Measurements from ENCODE around the gene PLAGL2.
A peak's percentile ranks its signal among the peaks of the same experiment; 100 is the strongest.
"Not testable (repeated sequence)": the region's sequence is repeated elsewhere in the genome, so short reads cannot be mapped to it uniquely, and the experiment has no call there.

Gene PLAGL2, protein sequence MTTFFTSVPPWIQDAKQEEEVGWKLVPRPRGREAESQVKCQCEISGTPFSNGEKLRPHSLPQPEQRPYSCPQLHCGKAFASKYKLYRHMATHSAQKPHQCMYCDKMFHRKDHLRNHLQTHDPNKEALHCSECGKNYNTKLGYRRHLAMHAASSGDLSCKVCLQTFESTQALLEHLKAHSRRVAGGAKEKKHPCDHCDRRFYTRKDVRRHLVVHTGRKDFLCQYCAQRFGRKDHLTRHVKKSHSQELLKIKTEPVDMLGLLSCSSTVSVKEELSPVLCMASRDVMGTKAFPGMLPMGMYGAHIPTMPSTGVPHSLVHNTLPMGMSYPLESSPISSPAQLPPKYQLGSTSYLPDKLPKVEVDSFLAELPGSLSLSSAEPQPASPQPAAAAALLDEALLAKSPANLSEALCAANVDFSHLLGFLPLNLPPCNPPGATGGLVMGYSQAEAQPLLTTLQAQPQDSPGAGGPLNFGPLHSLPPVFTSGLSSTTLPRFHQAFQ

DNA sequence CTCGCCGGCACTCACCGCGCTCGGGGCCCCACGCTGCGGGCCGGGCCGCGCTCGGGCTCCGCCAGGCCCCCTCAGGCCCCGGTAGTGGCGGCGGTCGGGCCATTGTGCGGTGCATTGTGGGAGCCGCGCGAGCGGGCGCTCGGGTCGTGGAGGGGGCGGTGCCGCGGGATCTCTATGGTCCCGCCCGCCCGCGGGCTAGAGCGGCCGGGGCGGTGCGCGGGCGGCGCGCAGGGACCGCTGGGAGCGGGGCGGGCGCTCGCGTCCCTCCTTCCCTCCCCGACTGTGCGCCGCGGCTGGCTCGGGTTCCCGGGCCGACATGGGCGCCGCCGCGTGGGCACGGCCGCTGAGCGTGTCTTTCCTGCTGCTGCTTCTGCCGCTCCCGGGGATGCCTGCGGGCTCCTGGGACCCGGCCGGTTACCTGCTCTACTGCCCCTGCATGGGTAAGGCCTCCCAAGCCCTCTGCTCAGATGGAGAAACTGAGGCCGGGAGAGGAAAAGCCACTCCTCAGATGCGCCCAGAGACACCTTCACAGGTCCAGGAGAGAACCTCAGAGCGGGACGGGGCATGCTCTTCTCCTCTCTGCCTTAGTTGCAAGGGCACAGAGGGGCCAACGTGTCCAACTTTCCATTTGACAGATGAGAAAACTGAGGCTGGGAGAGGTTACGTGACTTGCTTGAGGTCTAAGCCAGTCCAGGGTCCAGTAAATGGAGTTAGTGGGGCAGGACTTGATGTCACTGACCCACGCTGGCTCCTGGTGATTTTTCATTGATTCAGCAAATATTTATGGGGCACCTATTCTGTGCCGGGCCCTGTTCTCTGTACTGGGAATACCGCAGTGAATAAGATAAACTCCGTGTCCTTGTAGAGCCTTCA, at the start of gene PLAGL2, which contains the start of gene POFUT1:
Gene PLAGL2, minus strand, starts transcription at position 118 of the 873 bp plus-strand sequence. CDS start 5,565 bp downstream, outside the sequence.
Gene POFUT1, plus strand, starts transcription at position 255 of the 873 bp plus-strand sequence. Its CDS starts 62 bp downstream, at position 317.
- DNase-seq = peak; percentile 43 to 94

DNA sequence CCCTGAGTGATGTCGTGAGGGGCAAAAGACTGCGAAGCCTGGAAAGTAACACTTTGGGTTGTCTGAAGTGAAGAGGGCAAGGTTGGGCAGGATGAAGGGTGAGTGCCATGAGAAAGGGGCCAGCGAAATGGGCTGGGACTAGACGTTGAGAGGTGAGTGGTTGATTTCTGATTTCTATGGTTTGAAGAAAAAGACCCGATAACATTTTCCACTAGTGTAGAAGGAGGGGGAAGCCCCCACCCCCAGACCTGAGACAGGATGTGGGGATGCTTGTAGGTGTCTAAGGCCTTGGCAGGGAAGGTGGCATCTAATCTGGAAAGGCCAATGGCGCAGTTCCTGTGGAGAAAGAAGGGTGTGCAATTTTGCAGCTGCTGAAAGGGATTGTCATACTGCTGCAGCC, 44.6 kb upstream of the PLAGL2 start:
- DNase-seq = no peak

DNA sequence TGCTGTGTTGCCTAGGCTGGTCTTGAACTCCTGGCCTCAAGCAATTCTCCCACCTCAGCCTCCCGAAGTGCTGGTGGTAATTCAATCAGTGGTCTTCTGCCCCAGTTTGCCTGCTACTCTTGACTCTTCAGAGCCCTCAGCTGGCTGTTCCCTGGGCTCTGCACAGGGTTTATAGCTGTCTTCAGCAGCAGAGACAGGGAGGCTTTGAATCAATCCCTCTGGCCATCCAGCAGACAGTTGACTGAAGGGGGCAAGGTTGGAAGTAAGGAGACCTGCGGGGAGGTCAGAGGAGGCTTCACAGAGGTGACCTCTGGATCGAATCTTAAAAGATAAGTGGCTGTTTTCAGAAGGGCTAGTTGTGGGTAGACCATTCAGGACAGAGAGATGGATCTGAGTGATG, 43.9 kb upstream of the PLAGL2 start:
- DNase-seq = no peak

DNA sequence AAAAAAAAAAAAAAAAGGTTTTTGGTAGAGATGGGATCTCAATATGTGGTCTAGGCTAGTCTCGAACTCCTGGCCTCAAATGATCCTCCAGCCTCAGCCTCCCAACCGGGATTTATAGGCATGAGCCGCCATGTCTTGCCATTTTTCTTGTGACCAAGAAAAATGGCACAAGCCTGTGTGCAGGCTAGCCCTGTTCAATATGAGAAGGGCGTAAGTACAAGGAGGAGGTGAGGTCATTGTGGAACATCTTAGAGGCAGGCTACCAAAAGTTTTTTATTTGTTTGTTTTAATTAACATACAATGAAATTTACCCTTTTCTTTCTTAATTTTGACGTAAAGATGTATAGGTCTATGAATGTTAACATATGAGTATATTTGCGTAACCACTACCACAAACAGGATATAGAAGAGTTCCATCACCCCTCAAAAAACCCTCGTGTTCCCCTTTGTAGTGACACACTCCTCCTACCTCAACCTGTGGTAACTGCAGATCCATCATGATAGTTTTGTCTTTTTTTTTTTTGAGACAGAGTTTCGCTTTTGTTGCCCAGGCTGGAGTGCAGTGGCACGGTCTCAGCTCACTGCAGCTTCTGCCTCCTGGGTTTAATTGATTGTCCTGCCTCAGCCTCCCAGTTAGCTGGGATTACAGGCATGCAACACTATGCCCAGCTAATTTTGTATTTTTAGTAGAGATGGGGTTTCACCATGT, 41.6 kb upstream of the PLAGL2 start:
- no peak for DNase-seq

DNA sequence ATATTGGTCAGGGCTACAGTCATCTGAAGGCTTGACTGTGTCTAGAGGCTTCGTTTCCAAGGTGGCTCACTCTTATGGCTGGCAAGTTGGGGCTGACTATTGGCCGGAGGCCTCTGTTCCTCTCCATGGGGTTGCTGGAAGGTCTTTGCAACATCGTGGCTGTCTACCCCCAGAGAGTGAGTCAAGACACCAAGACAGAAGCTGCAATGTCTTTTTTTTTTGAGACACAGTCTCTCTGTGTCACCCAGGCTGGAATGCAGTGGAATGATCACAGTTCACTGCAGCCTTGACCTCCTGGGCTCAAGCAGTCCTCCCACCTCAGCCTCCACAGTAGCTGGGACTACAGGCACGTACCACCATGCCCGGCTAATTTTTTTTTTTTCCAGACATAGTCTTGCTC, 40.5 kb upstream of the PLAGL2 start:
- DNase-seq = no peak

DNA sequence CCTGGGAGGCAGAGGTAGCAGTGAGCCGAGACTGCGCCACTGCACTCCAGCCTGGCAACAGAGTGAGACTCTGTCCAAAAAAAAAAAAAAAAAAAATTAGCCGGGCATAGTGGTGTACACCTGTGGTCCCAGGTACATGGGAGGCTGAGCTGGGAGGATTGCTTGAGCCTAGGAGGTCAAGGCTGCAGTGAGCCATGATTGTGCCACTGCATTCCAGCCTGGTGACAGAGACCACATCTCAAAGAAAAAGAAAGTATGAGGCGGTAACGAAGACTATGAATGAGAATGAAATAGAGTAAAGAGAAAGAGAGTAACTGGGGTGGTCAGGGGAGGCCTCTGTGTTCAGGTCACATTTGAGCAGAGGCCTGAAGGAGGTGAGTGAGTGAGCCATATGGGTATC, 38.7 kb upstream of the PLAGL2 start:
- not testable (repeated sequence) for DNase-seq

DNA sequence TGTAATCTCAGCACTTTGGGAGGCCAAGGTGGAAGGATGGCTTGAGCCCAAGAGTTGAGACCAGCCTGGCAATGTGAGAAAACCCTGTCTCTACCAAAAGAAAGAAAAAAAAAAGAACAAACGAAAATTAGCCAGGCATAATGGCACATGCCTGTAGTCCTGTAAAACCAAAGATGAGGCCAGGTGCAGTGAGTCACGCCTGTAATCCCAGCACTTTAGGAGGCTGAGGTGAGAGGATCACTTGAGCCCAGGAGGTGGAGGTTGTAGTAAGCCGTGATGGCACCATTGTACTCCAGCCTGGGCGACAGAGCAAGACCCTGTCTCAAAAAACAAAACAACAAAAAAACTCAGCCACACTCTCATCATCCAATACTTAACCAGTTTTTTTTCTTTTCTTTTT, 37.4 kb upstream of the PLAGL2 start:
- no peak for DNase-seq

DNA sequence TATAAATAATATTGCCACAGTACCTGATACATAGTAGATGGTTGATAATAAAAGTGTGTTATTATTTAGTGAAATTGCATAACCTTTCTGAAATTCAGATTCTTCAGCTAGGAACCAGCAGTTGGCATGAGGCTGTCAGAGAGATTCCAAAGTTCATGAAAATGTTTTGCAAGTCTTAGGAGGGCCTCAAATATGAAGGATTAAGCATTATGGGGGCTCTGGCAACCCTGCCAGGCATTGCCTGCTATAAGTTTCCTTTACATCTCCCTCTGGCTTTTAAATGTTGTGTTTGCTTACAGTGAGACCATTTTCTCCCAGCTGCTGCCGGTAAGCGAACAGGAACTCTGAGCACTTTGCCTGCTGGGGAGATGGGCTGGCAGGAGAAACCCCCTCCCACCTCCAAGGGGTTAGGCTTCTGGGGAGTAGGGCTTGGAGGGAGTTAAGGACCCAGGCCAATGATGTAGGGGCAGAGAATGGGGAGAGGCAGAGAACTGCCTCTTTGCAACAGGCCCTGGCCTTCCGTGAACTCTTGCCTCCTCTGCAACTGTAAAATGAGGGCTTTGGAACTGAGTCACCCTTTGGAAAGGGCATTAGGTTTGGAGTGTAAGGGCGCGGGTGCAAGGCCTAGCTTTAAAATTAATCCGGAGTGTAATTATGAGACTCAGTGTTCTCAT, 36.7 kb upstream of the PLAGL2 start:
- DNase-seq = no peak

DNA sequence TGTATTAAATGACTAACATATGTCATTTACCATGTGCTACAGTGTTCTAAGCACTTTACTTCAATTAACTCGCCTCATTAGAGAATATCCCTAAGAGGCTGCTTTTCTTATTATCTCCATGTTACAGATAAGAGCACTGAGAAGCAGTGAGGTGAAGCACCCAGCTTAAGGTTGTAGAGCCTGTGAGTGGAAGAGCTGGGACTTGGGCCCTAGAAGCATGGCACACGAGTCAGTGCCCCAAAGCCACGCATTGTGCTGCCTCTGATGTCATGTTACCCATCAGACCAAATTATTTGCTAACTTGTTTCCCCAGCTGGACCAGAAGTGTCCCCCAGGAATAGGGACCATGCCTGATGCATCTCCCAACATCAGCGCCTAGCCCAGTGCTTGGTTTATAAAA, 34.3 kb upstream of the PLAGL2 start:
- DNase-seq = no peak

DNA sequence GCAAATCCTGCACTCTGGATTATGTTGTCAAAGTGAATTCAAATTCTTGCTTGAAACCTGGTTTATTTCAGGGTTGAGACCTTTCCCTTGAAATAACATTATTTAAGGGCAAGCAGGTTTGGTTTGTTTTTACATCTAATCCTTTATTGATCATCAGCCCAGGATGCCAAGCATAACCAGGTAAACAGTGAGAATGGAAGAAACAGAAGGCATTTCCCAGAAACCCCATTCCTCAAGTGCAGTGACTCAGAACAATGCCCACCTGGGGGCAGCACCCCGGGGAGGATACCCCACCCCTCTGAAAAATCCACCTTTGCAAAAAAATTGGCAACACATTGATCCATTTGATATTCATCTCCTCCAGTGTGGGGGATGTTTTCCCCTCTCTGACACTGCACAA, 32.7 kb upstream of the PLAGL2 start:
- DNase-seq = no peak

DNA sequence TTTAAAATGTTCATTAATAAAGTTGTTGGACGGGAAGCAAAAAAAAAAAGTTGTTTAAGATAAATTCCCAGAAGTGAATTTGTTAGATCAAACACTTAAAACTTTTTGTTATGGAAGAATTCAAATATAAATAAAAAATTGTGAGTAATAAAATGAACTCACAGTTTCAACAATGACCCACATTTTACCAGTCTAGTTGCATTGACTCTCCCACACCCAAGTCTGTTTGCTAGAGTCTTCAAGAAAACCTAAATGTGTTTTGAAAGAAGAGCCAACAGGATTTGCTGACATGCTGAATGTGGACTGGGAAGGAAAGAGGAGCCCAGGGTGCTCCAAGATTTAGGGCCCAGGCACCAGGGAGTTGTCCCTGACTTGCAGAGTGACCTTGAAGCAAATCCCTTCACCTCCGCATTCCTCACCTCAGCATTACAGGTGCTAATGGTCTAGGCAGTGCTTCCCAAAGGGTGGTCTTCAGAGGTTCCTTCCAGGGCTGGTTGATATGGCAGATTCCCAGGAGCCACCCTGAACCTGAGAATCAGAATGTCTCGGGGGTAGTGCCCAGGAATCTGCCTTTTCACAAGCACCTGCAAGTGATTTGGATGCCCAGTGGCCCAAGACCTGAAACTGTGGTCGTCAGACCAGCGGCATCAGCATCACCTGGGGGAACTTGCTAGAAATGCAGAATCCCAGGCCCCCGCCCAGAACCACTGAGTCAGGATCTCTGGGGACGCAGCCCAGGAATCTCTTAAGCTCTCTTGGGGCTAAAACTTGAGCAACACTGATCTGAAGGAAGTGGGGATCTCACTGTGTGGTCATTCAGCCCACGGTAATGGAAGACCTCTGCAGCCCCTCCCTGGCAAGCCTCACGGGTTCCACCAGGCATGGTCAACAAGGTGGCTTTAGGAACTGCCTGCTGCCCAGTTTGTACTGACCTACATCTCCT, 31.2 kb upstream of the PLAGL2 start:
- no peak for DNase-seq

DNA sequence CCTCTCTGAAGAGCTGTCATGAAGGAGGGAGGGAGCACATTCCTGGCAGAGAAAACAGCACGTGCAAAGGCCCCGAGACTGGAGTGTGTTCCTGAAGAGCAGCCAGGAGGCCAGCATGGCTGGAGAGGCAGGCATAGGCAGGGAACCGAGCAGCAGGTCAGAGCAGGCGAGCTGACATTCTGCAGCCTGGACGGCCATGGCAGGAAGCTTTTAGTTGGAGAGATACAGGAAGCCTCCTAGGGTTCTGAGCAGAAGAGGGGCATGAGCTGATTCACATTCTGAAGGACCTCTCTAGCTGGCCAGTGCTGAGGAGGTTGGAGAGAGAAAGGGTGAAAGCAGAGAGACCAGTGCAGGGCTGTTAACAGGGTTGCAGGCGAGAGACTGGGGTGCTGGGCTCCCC, 29.9 kb upstream of the PLAGL2 start:
- no peak for DNase-seq

DNA sequence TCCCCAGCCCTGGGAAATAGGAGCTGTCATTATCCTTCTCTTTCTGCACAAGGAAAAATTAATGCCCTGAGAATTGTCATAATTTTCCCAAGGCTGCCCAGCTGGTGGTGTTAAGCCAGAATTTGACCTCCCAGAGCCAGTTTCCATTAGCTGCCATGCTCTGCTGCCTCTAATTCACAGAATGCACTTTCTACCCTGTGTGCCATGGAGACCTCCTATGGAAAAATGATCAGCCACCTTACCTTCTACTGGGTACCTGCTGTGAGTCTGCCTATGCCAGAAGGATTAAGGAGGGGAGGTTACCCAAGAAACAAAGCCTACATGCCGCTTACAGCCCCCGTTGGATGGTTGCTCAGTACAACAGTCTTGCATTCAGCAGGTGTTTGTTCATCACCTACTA, 29.3 kb upstream of the PLAGL2 start:
- no peak for DNase-seq

DNA sequence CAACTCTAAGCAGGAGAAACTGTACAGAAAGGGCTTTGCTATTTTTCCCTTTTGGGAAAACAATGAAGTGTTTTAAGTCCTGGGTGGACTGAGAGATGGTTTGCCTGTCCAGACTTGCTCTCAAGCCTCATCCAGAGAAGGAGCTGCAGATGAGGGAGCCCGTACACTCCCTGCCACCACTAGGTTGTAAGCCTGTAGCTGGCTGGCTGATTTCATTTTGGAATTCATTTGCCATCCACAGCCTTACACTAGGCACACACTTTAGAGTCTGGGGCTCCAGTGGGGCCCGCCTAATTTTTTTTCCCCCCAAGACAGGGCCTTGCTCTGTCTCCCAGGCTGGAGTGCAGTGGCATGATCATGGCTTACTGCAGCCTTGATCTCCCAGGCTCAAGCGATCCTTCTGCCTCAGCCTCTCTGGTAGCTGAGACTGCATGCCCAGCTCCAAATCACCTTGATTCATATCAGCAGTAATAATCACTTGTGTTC, 28.5 kb upstream of the PLAGL2 start:
- no peak for DNase-seq

DNA sequence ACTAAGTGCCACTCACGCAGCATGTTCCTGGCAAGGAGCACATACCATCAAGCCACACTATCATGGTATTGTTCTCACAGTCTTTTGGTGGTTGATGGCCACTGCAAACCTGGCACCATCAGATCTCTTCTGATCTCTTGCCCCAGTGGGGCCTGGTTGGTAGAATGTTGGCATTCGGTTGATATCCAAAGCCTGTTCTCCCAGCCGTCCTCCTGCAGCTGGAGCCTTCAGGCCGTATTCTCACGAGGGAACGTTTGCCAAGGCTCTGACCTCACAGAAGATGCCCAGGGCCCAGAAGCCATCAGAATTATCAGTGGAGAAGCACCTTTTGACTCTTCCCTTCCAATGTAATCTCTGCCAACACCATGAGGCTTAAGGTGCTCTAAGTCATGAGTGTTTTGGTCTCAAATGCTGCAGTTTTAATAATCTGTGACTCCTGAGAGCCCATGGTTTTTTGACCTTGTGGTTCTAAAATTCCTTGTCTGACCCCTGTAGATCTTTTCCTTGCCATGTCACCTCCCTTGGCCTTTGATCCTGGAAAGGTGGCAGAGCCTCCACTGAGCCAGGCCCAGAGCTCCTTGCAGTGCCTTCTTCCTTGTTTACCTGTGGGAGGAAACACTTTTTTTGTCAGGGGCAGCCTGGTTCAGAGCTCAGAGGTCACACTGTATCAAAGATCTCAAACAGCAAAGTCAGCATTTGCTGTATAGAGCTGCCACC, 27.9 kb upstream of the PLAGL2 start:
- no peak for DNase-seq

DNA sequence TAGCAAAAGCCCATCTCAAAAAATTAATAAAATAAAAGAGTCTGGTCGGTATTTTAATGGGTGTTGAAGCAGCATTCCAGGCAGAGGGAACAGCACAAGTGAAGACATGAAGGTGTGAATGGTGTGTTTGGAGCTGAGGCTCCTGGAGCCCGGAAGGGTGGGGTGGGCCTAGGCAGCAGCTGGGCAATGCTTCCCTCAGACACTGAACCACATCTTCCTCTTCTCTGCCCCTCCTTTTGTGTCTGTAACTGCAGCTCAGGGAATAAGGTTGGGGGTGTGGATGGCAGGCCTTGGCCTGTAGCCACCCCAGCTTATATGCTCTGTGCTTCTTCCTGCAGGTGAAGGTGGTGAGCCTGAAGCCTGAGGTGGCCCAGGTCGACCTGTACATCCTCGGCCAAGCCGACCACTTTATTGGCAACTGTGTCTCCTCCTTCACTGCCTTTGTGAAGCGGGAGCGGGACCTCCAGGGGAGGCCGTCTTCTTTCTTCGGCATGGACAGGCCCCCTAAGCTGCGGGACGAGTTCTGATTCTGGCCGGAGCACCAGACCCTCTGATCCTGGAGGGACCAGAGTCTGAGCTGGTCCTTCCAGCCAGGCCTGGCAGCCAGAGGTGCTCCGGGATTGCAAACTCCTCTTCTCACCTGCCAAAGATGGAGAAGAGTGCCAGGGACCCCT, 26.7 kb upstream of the PLAGL2 start:
- no peak for DNase-seq

DNA sequence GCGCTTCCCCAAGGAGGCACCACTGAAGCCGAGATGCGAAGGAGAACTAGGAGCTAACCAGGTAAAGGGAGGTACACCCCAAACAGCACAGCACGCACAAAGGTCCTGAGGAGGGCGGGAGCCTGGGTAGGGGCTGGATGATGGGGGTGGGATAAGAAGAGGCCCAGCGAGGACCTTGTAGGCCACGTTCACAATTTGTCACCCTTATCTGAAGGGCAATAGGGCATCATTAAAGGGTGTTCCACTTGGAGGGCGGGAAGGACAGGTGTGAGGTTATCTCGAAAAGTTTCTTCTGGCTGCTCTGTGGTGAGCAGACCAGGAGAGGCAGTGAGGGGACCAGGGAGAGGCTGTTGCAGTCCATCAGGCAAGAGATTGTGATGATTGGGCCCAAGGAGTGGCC, 25.7 kb upstream of the PLAGL2 start:
- no peak for DNase-seq

DNA sequence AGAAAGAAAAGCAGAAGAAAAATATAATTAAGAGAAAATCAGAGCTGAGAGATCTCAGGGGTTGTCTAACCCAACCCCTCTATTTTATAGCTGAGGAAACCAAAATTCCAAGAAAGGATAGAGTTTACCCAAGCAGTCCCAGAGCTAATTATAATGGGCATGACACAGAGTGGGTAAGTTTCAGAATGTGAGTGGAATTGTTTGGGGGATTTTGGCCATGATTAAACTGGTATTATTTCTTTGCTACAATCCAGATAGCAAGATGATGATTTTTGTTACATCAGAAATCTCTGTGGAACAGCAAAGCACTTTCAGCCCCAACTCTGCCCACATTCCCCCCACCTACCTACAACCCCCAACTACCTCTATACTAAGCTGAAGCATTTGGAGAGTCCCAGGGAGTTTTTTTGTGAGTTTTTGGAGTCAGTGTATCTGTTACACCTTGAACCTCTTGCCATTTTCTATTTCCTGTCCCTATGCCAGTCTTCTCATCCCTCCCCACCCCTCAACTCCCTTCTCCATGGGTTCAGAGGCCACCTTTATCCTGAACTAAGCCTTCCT, 24.9 kb upstream of the PLAGL2 start:
- DNase-seq = no peak

DNA sequence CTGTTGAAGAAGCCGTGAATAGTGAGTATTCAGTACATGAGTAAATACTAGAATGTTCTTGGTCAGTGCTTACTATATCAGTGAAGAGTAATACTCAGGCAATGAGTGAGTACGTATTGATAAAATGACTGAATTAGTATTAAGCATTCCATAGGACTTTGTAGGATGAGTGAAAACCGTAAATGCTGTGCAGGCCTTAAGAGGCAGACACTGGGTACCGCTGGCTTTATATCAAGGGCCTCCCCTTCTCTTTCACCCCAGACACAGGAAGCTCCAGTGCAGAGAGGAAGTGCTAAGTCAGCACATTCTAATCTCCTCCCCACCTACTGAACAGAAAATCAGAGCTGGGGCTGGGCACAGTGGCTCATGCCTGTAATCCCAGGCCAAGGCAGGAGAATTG, 24.3 kb upstream of the PLAGL2 start:
- DNase-seq = no peak

DNA sequence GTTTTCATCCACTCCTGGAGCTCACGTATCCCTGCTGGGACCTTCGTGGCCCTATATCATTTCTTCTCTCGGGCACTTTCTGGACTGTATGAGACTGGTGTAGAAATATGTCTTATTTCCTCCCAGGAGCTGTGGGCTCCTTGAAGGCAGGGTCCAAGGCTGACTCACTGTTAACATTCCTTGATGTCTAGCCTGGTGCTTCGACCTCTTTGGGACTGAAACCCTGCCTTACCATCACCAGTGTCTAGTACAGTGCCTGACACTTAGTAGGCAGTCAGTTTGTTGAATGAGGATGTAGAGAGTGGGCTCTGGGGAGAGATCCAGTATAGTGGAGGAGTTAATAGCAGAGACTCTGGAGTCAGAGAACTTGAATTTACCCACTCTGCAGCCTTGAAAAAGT, 23.7 kb upstream of the PLAGL2 start:
- no peak for DNase-seq
